H1 (cell line): ENCODE results near the gene NPFFR1. TPM values are rescaled to one million over a fixed set of nuclear protein-coding genes. Genes with fewer than 3 reads are reported as not detected.

ENCODE experiments used
- CTCF ChIA-PET: fragments of 300-600 bp; sonication (Branson Sonifier 250); formaldehyde crosslinking; loops from one replicate; lab custom pipeline; 2021; ENCODE audit not compliant: partially characterized antibody; lab: Charles Lee
- POLR2A ChIA-PET: fragments of 300-600 bp; sonication (Branson Sonifier 250); formaldehyde crosslinking; loops from one replicate; lab custom pipeline; 2021; ENCODE audit warnings: inconsistent platforms; ENCODE audit not compliant: partially characterized antibody; lab: Charles Lee
- DNase-seq, 2 experiments: peaks; one replicate each; pipeline versions ENCODE4 v3.0.0 to v3.0.0-alpha.2; 2010 to 2022; ENCODE audit warnings: low spot score in 2 of 2, low read depth in 1 of 2, mixed read lengths in 1 of 2
- FAIRE-seq: peaks from 2 replicates; lab custom pipeline; 2011; peaks lifted over from hg19 to GRCh38; lab: Jason Lieb, UNC
- H2AFZ ChIP-seq: 2 replicates; pipeline ENCODE4 v1.8.1; 2012; ENCODE audit warnings: low read length, inconsistent platforms
- H2AK5ac ChIP-seq: 2 replicates; pipeline ENCODE4 v1.6.1; 2013; ENCODE audit warnings: low read depth, low read length
- H2BK120ac ChIP-seq: replicated peaks from 2 replicates; pipeline ENCODE3; 2013; ENCODE audit warnings: low read depth, low read length, inconsistent platforms
- H2BK12ac ChIP-seq: 2 replicates; pipeline ENCODE4 v1.6.1; 2013; ENCODE audit warnings: low read depth, low read length
- H2BK15ac ChIP-seq: 2 replicates; pipeline ENCODE4 v1.6.1; 2013; ENCODE audit warnings: low read length
- H2BK20ac ChIP-seq: 2 replicates; pipeline ENCODE4 v1.6.1; 2013; ENCODE audit warnings: low read length
- H2BK5ac ChIP-seq: 2 replicates; pipeline ENCODE4 v1.6.1; 2013; ENCODE audit warnings: low read depth, low read length
- H3K14ac ChIP-seq: 2 replicates; pipeline ENCODE4 v1.6.1; 2013; ENCODE audit warnings: inconsistent platforms; ENCODE audit not compliant: insufficient read length
- H3K18ac ChIP-seq: 2 replicates; pipeline ENCODE4 v1.6.1; 2013; ENCODE audit warnings: low read length; ENCODE audit errors: extremely low read depth
- H3K23ac ChIP-seq: 2 replicates; pipeline ENCODE4 v1.6.1; 2013; ENCODE audit warnings: inconsistent platforms; ENCODE audit not compliant: insufficient read length
- H3K23me2 ChIP-seq: 2 replicates; pipeline ENCODE4 v1.6.1; 2013; ENCODE audit warnings: low read depth, low read length
- H3K27ac ChIP-seq: 2 replicates; pipeline ENCODE4 v1.6.1; 2011; ENCODE audit warnings: low read depth, low read length, inconsistent platforms
- H3K27me3 ChIP-seq, 4 experiments: replicated peaks in 1 of 4; 1 replicate in 1 of 4; 2 replicates in 3 of 4; pipeline versions ENCODE4 v1.6.1 to v1.8.1; 2011 to 2013; ENCODE audit warnings: low read length in 3 of 4, mild to moderate bottlenecking in 3 of 4, inconsistent platforms in 2 of 4, mixed read lengths in 2 of 4, moderate library complexity in 1 of 4; ENCODE audit not compliant: control insufficient read depth in 3 of 4, insufficient read depth in 3 of 4; ENCODE audit errors: extremely low read depth in 1 of 4
- H3K36me3 ChIP-seq, 4 experiments: 2 replicates each; pipeline versions ENCODE4 v1.6.1 to v1.8.1; 2011 to 2013; ENCODE audit warnings: mild to moderate bottlenecking in 4 of 4, low read length in 3 of 4, moderate library complexity in 2 of 4, control low read depth in 1 of 4, inconsistent platforms in 1 of 4; ENCODE audit not compliant: insufficient read depth in 4 of 4, control insufficient read depth in 2 of 4
- H3K4ac ChIP-seq: replicated peaks from 2 replicates; pipeline ENCODE3; 2013; ENCODE audit warnings: low read length, low read depth, mixed read lengths, inconsistent platforms; ENCODE audit not compliant: insufficient read length
- H3K4me1 ChIP-seq, 4 experiments: replicated peaks in 1 of 4; 1 replicate in 1 of 4; 2 replicates in 3 of 4; pipeline versions ENCODE4 v1.6.1 to v1.8.1; 2011 to 2013; ENCODE audit warnings: low read length in 3 of 4, inconsistent platforms in 2 of 4, mixed read lengths in 1 of 4; ENCODE audit not compliant: insufficient read depth in 4 of 4, control insufficient read depth in 3 of 4
- H3K4me2 ChIP-seq, 2 experiments: 2 replicates each; pipeline versions ENCODE4 v1.6.1 to v1.8.1; 2011 to 2013; ENCODE audit warnings: low read depth in 2 of 2, low read length in 2 of 2, control low read depth in 1 of 2, inconsistent platforms in 1 of 2, mild to moderate bottlenecking in 1 of 2; ENCODE audit not compliant: insufficient read depth in 1 of 2
- H3K4me3 ChIP-seq, 4 experiments: fragments of 200-600, 300-600 bp in 1 of 4; sonication (generic), shearing (Covaris generic), sonication (Bioruptor Twin) in 1 of 4; 2 replicates each; pipeline versions ENCODE4 v1.5.1 to v1.8.1; 2011 to 2016; ENCODE audit warnings: low read length in 4 of 4, low read depth in 3 of 4, control low read depth in 2 of 4, inconsistent platforms in 2 of 4, mild to moderate bottlenecking in 2 of 4, mixed read lengths in 1 of 4, moderate library complexity in 1 of 4; ENCODE audit not compliant: insufficient read depth in 2 of 4; ENCODE audit errors: extremely low read depth in 1 of 4
- H3K56ac ChIP-seq: replicated peaks from 2 replicates; pipeline ENCODE3; 2013; ENCODE audit warnings: low read depth, mild to moderate bottlenecking, mixed read lengths, low read length, inconsistent platforms; ENCODE audit not compliant: insufficient read length
- H3K79me1 ChIP-seq: 2 replicates; pipeline ENCODE4 v1.6.1; 2013; ENCODE audit warnings: low read depth, low read length, control low read depth
- H3K79me2 ChIP-seq, 2 experiments: 2 replicates each; pipeline versions ENCODE4 v1.6.1 to v1.8.1; 2012 to 2013; ENCODE audit warnings: low read length in 2 of 2, mild to moderate bottlenecking in 2 of 2, inconsistent platforms in 1 of 2; ENCODE audit not compliant: insufficient read depth in 2 of 2, control insufficient read depth in 1 of 2
- H3K9ac ChIP-seq, 4 experiments: replicated peaks in 1 of 4; 1 replicate in 1 of 4; 2 replicates in 3 of 4; pipeline versions ENCODE4 v1.6.1 to v1.8.1; 2011 to 2013; ENCODE audit warnings: low read depth in 3 of 4, low read length in 3 of 4, control low read depth in 2 of 4, mild to moderate bottlenecking in 2 of 4, moderate library complexity in 2 of 4, inconsistent platforms in 1 of 4; ENCODE audit errors: extremely low read depth in 1 of 4
- H3K9me3 ChIP-seq, 2 experiments: 2 replicates each; pipeline versions ENCODE4 v1.6.1 to v1.8.1; 2012 to 2013; ENCODE audit warnings: mild to moderate bottlenecking in 2 of 2, moderate library complexity in 2 of 2, control low read depth in 1 of 2, inconsistent platforms in 1 of 2, low read depth in 1 of 2, low read length in 1 of 2, mixed read lengths in 1 of 2; ENCODE audit not compliant: insufficient read depth in 2 of 2
- H4K20me1 ChIP-seq, 2 experiments: replicated peaks in 1 of 2; 2 replicates each; pipeline versions ENCODE3 to v1.8.1; 2011 to 2013; ENCODE audit warnings: inconsistent platforms in 2 of 2, low read length in 2 of 2, mild to moderate bottlenecking in 1 of 2; ENCODE audit not compliant: insufficient read depth in 2 of 2, control insufficient read depth in 1 of 2
- H4K5ac ChIP-seq: 2 replicates; pipeline ENCODE4 v1.6.1; 2013; ENCODE audit warnings: low read length, low read depth, mixed read lengths, inconsistent platforms; ENCODE audit not compliant: insufficient read length
- H4K8ac ChIP-seq: 2 replicates; pipeline ENCODE4 v1.8.0; 2013; ENCODE audit warnings: mild to moderate bottlenecking, moderate library complexity, low read length, inconsistent platforms; ENCODE audit not compliant: insufficient read depth; ENCODE audit errors: extremely low read depth
- H4K91ac ChIP-seq: replicated peaks from 2 replicates; pipeline ENCODE3; 2013; ENCODE audit warnings: low read length, mixed read lengths, inconsistent platforms; ENCODE audit not compliant: insufficient read length
- CBX5 ChIP-seq: fragments of 300-800, 300-1000 bp; sonication (generic); IDR thresholded peaks from 2 replicates; pipeline ENCODE4 v1.7.1; 2016; ENCODE audit warnings: antibody characterized with exemption, low read length, low read depth
- CHD2 ChIP-seq: IDR thresholded peaks from 2 replicates; pipeline ENCODE4 v1.6.1; 2012; ENCODE audit warnings: low read length, improper control_type of control experiment
- CTCF ChIP-seq, 3 experiments: IDR thresholded peaks; 1 replicate in 2 of 3; 2 replicates in 1 of 3; pipeline versions ENCODE4 v1.5.1 to v1.6.1; 2011; ENCODE audit warnings: low read length in 3 of 3, mild to moderate bottlenecking in 3 of 3, inconsistent platforms in 2 of 3, low read depth in 1 of 3, moderate library complexity in 1 of 3; ENCODE audit not compliant: insufficient read depth in 1 of 3; ENCODE audit errors: control extremely low read depth in 1 of 3
- EP300 ChIP-seq, 2 experiments: IDR thresholded peaks; 1 replicate in 1 of 2; 2 replicates in 1 of 2; pipeline ENCODE4 v1.6.1; 2011 to 2012; ENCODE audit warnings: low read depth in 2 of 2, low read length in 2 of 2, mild to moderate bottlenecking in 2 of 2, borderline replicate concordance in 1 of 2, inconsistent platforms in 1 of 2, moderate library complexity in 1 of 2
- KDM5A ChIP-seq: fragments of 200-600 bp; IDR thresholded peaks from 2 replicates; pipeline ENCODE4 v1.7.1; 2012; ENCODE audit warnings: mild to moderate bottlenecking, low read length, inconsistent platforms, mixed read lengths
- RAD21 ChIP-seq, 2 experiments: IDR thresholded peaks in 1 of 2; conservative IDR thresholded peaks in 1 of 2; 2 replicates each; pipeline ENCODE4 v1.6.1; 2011; ENCODE audit warnings: low read depth in 2 of 2, low read length in 2 of 2, improper control_type of control experiment in 1 of 2, inconsistent platforms in 1 of 2, mild to moderate bottlenecking in 1 of 2, moderate library complexity in 1 of 2
- SIX5 ChIP-seq: IDR thresholded peaks from 2 replicates; pipeline ENCODE4 v1.6.1; 2011; ENCODE audit warnings: mild to moderate bottlenecking, low read depth, low read length
- WGBS, 2 experiments: shearing (Covaris generic) in 1 of 2; methylation state at CpG; one replicate each; pipeline versions ENCODE4 v1.1.6 to v1.1.7; 2013 to 2015; ENCODE audit warnings: low lambda C conversion rate in 2 of 2, mixed read lengths in 2 of 2, inconsistent platforms in 1 of 2, low coverage in 1 of 2, missing lambda C conversion rate in 1 of 2; ENCODE audit not compliant: insufficient replicate concordance in 2 of 2, insufficient coverage in 1 of 2, insufficient read length in 1 of 2; ENCODE audit errors: extremely low coverage in 1 of 2, missing lambda C conversion rate in 1 of 2; 5-methylcytosine and 5-hydroxymethylcytosine counted together
- polyA plus RNA-seq, 7 experiments: library from polyadenylated mRNA; depleted of rRNA in 3 of 7; stranded (reverse) in 5 of 7; unstranded in 2 of 7; fragments of >200 nt in 5 of 7; fragments of 200-250 nt in 2 of 7; gene quantifications; 1 replicate in 5 of 7; 2 replicates in 1 of 7; 4 replicates in 1 of 7; pipeline versions ENCODE4 v1.2.1 to v1.2.3, GENCODE V29; 2011 to 2013; ENCODE audit warnings: missing spikeins in 2 of 7, mixed read lengths in 2 of 7
- total RNA-seq: library from RNA; stranded (reverse); fragmentation: NEBNext Ultra II Directional; extraction: Animal tissue kit (Norgen Biotek cat#: 25700); gene quantifications from 2 replicates; pipeline ENCODE4 v1.2.1, GENCODE V29; 2021

The NPFFR1 gene
- total and polyA plus RNA-seq, 2 of the 8 experiments (the other 6 are each of a cell fraction or from before 2014, with no cell fraction given), result 0.02 to 0.06 TPM

- ChIA-PET CTCF (interaction anchor here (0.7 to 17.4 kb wide), 28 partner anchors 8 to 1974 kb away, joined by 3 to 329 read pairs (median 4); partner anchors contain the start of genes NPFFR1 and PPA1), POLR2A (no interaction called here)
- Histone ChIP-seq H2BK15ac (no peak overlapping the region), H3K23me2 (no peaks in the 10 kb centered on the region), H3K56ac (no peak overlapping the region), H3K14ac (no peak overlapping the region), H2BK5ac (no peak overlapping the region), H3K18ac (no peak overlapping the region), H2BK12ac (no peak overlapping the region), H2AFZ (no peak overlapping the region; the same call in 1 of the 2 replicates), H3K4me3 (no peak overlapping the region), H3K4ac (no peak overlapping the region), H3K27me3 (no peaks in the 10 kb centered on the region), H3K4me2 (no peak overlapping the region), H2BK20ac (no peak overlapping the region), H3K4me1 (0 out of 7 replicates have a peak, but pooled peaks cover 0 to 5% (median 0%) of the 10 kb centered on the region in 4 experiments), H3K79me1 (no peaks in the 10 kb centered on the region), H2AK5ac (no peak overlapping the region), H3K36me3 (no peaks in the 10 kb centered on the region), H3K9me3 (no peaks in the 10 kb centered on the region), H3K9ac (no peak overlapping the region), H4K91ac (no peak overlapping the region), H3K79me2 (no peaks in the 10 kb centered on the region), H4K20me1 (no peaks in the 10 kb centered on the region), H3K23ac (no peak overlapping the region), H3K27ac (no peak overlapping the region), H4K8ac (no peak overlapping the region), H2BK120ac (no peak overlapping the region), H4K5ac (no peak overlapping the region)
- WGBS, 2 experiments, result 84% methylated on average over 4 of the region's 4 CpGs; no CpG with 5 or more reads in 1 of the 2 experiments
- no peak for FAIRE-seq
- DNase-seq, result no peak
- TF ChIP-seq RAD21 (IDR thresholded peaks at IDR 0.05 in 1 of 2, conservative IDR thresholded peaks at IDR 0.05 in 1 of 2; ENCODE audit: low read depth in 2 of 2, low read length in 2 of 2) (0 out of 4 replicates have a peak, but pooled peaks of 1 of the 2 experiments have one; percentile 7), KDM5A (no peak), SIX5 (no peak), CBX5 (no peak), CTCF (IDR thresholded peaks at IDR 0.05; ENCODE audit: control extremely low read depth in 1 of 3, insufficient read depth in 1 of 3, low read depth in 1 of 3, low read length in 3 of 3) (peak in 1 of 3 experiments; percentile 29; a peak in 2 of 4 replicates), CHD2 (no peak), EP300 (IDR thresholded peaks at IDR 0.05; ENCODE audit: borderline replicate concordance in 1 of 2, low read depth in 2 of 2, low read length in 2 of 2) (no peak)
Measured at GRCh38 chr10:70272925-70273316, 10.9 kb downstream of the NPFFR1 start.
